ENCODE measurements around the gene ZBTB12.

Gene ZBTB12

GRCh38 chr6:31886541-31886991 is 15.3 kb downstream of the ZBTB12 start:
- Mint-ChIP-seq H3K27ac (ENCODE audit: low read depth) (no peak overlapping the region), H3K36me3 (ENCODE audit: insufficient read depth) (peaks cover 45% of the 10 kb centered on the region), H3K4me3 (no peak overlapping the region), H3K4me1 (no peaks in the 10 kb centered on the region), H3K9me3 (no peaks in the 10 kb centered on the region), H3K27me3 (no peaks in the 10 kb centered on the region)
- ATAC-seq (replicated peaks; ENCODE audit: extremely low read depth, poor library complexity, severe bottlenecking): no peak
- DNase-seq (ENCODE audit: low spot score in 2 of 2): no peak

- H3K27ac Mint-ChIP-seq (ENCODE audit: low read depth): no peak overlapping the region
- ATAC-seq (replicated peaks; ENCODE audit: extremely low read depth, poor library complexity, severe bottlenecking): no peak
- no peak for DNase-seq (ENCODE audit: low spot score in 2 of 2)
- H3K27me3 Mint-ChIP-seq: no peaks in the 10 kb centered on the region
- H3K4me3 Mint-ChIP-seq: no peak overlapping the region
- peaks cover 44% of the 10 kb centered on the region for H3K36me3 Mint-ChIP-seq (ENCODE audit: insufficient read depth)
- no peaks in the 10 kb centered on the region for H3K4me1 Mint-ChIP-seq
- no peaks in the 10 kb centered on the region for H3K9me3 Mint-ChIP-seq
These were observed 17.3 kb downstream of the ZBTB12 start for GRCh38 chr6:31884528-31885035.

GRCh38 chr6:31883676-31884075 is 18.2 kb downstream of the ZBTB12 start:
- H3K27ac Mint-ChIP-seq (ENCODE audit: low read depth): no peak overlapping the region
- H3K9me3 Mint-ChIP-seq: no peaks in the 10 kb centered on the region

GRCh38 chr6:31882344-31882743 is 19.5 kb downstream of the ZBTB12 start:
- peaks cover 40% of the 10 kb centered on the region for H3K36me3 Mint-ChIP-seq (ENCODE audit: insufficient read depth)
- ATAC-seq (replicated peaks; ENCODE audit: extremely low read depth, poor library complexity, severe bottlenecking) (no peak), DNase-seq (ENCODE audit: low spot score in 2 of 2) (no peak)
- no peak overlapping the region for H3K4me3 Mint-ChIP-seq
- no peaks in the 10 kb centered on the region for H3K9me3 Mint-ChIP-seq
- no peak overlapping the region for H3K27ac Mint-ChIP-seq (ENCODE audit: low read depth)
- no peaks in the 10 kb centered on the region for H3K4me1 Mint-ChIP-seq
- H3K27me3 Mint-ChIP-seq: no peaks in the 10 kb centered on the region

More at GRCh38 chr6:31883676-31884075, 18.2 kb downstream of the ZBTB12 start:
- no peak overlapping the region for H3K4me3 Mint-ChIP-seq
- ATAC-seq (replicated peaks; ENCODE audit: extremely low read depth, poor library complexity, severe bottlenecking) (no peak), DNase-seq (ENCODE audit: low spot score in 2 of 2) (no peak)
- H3K4me1 Mint-ChIP-seq: no peaks in the 10 kb centered on the region
- H3K27me3 Mint-ChIP-seq: no peaks in the 10 kb centered on the region
- H3K36me3 Mint-ChIP-seq (ENCODE audit: insufficient read depth): peaks cover 42% of the 10 kb centered on the region

- no peak for ATAC-seq (replicated peaks; ENCODE audit: extremely low read depth, poor library complexity, severe bottlenecking)
- no peaks in the 10 kb centered on the region for H3K27me3 Mint-ChIP-seq
- no peak overlapping the region for H3K4me3 Mint-ChIP-seq
- no peak for DNase-seq (ENCODE audit: low spot score in 2 of 2)
- H3K4me1 Mint-ChIP-seq: no peaks in the 10 kb centered on the region
- H3K27ac Mint-ChIP-seq (ENCODE audit: low read depth): no peak overlapping the region
- H3K36me3 Mint-ChIP-seq (ENCODE audit: insufficient read depth): peaks cover 39% of the 10 kb centered on the region
- no peaks in the 10 kb centered on the region for H3K9me3 Mint-ChIP-seq
These were observed 20.6 kb downstream of the ZBTB12 start for GRCh38 chr6:31881136-31881859.

- Mint-ChIP-seq H3K4me1 (no peaks in the 10 kb centered on the region), H3K9me3 (no peaks in the 10 kb centered on the region), H3K27ac (ENCODE audit: low read depth) (no peak overlapping the region), H3K36me3 (ENCODE audit: insufficient read depth) (peaks cover 32% of the 10 kb centered on the region), H3K27me3 (no peaks in the 10 kb centered on the region), H3K4me3 (no peak overlapping the region)
- ATAC-seq (replicated peaks; ENCODE audit: extremely low read depth, poor library complexity, severe bottlenecking) (no peak), DNase-seq (ENCODE audit: low spot score in 2 of 2) (no peak)
These were observed 21.3 kb downstream of the ZBTB12 start for GRCh38 chr6:31880616-31881015.

GRCh38 chr6:31879901-31880300 is 22.0 kb downstream of the ZBTB12 start:
- H3K4me3 Mint-ChIP-seq: no peak overlapping the region
- H3K9me3 Mint-ChIP-seq: no peaks in the 10 kb centered on the region
- peaks cover 28% of the 10 kb centered on the region for H3K36me3 Mint-ChIP-seq (ENCODE audit: insufficient read depth)
- no peaks in the 10 kb centered on the region for H3K4me1 Mint-ChIP-seq
- no peak for DNase-seq (ENCODE audit: low spot score in 2 of 2)
- H3K27me3 Mint-ChIP-seq: no peaks in the 10 kb centered on the region
- no peak for ATAC-seq (replicated peaks; ENCODE audit: extremely low read depth, poor library complexity, severe bottlenecking)
- H3K27ac Mint-ChIP-seq (ENCODE audit: low read depth): no peak overlapping the region

- H3K9me3 Mint-ChIP-seq: no peaks in the 10 kb centered on the region
- peaks cover 27% of the 10 kb centered on the region for H3K36me3 Mint-ChIP-seq (ENCODE audit: insufficient read depth)
- H3K4me1 Mint-ChIP-seq: no peaks in the 10 kb centered on the region
- H3K27ac Mint-ChIP-seq (ENCODE audit: low read depth): no peak overlapping the region
- H3K27me3 Mint-ChIP-seq: no peaks in the 10 kb centered on the region
- no peak for DNase-seq (ENCODE audit: low spot score in 2 of 2)
- ATAC-seq (replicated peaks; ENCODE audit: extremely low read depth, poor library complexity, severe bottlenecking): no peak
- H3K4me3 Mint-ChIP-seq: no peak overlapping the region
These were observed 22.7 kb downstream of the ZBTB12 start for GRCh38 chr6:31879143-31879542.

GRCh38 chr6:31878726-31879125 is 23.2 kb downstream of the ZBTB12 start, which contains the start of gene SLC44A4:
TSS of gene SLC44A4 (minus strand) at chr6:31878997. CDS start at chr6:31878980, 17 bp downstream.
- Mint-ChIP-seq H3K4me1 (no peaks in the 10 kb centered on the region), H3K4me3 (no peak within 1 kb of the TSS), H3K9me3 (no peaks in the 10 kb centered on the region), H3K27ac (ENCODE audit: low read depth) (peak within 1 kb of the TSS; percentile 29), H3K36me3 (ENCODE audit: insufficient read depth) (peaks cover 24% of the 10 kb centered on the region), H3K27me3 (no peaks in the 10 kb centered on the region)
- no peak for DNase-seq (ENCODE audit: low spot score in 2 of 2)
- ATAC-seq (replicated peaks; ENCODE audit: extremely low read depth, poor library complexity, severe bottlenecking): no peak

GRCh38 chr6:31878222-31878621 is 23.7 kb downstream of the ZBTB12 start:
- H3K27ac Mint-ChIP-seq (ENCODE audit: low read depth): peak overlapping the region; percentile 29
- no peak overlapping the region for H3K4me3 Mint-ChIP-seq
- H3K36me3 Mint-ChIP-seq (ENCODE audit: insufficient read depth): peaks cover 20% of the 10 kb centered on the region
- ATAC-seq (replicated peaks; ENCODE audit: extremely low read depth, poor library complexity, severe bottlenecking) (no peak), DNase-seq (ENCODE audit: low spot score in 2 of 2) (no peak)
- no peaks in the 10 kb centered on the region for H3K27me3 Mint-ChIP-seq
- H3K9me3 Mint-ChIP-seq: no peaks in the 10 kb centered on the region
- H3K4me1 Mint-ChIP-seq: no peaks in the 10 kb centered on the region

GRCh38 chr6:31877651-31878161 is 24.2 kb downstream of the ZBTB12 start:
- Mint-ChIP-seq H3K4me3 (no peak overlapping the region), H3K27me3 (no peaks in the 10 kb centered on the region), H3K27ac (ENCODE audit: low read depth) (peak overlapping the region; percentile 29), H3K36me3 (ENCODE audit: insufficient read depth) (peaks cover 20% of the 10 kb centered on the region), H3K9me3 (no peaks in the 10 kb centered on the region), H3K4me1 (no peaks in the 10 kb centered on the region)
- DNase-seq (ENCODE audit: low spot score in 2 of 2): no peak
- ATAC-seq (replicated peaks; ENCODE audit: extremely low read depth, poor library complexity, severe bottlenecking): no peak

- H3K9me3 Mint-ChIP-seq: no peaks in the 10 kb centered on the region
- ATAC-seq (replicated peaks; ENCODE audit: extremely low read depth, poor library complexity, severe bottlenecking) (no peak), DNase-seq (ENCODE audit: low spot score in 2 of 2) (no peak)
- peaks cover 18% of the 10 kb centered on the region for H3K36me3 Mint-ChIP-seq (ENCODE audit: insufficient read depth)
- no peak overlapping the region for H3K4me3 Mint-ChIP-seq
- no peak overlapping the region for H3K27ac Mint-ChIP-seq (ENCODE audit: low read depth)
- no peaks in the 10 kb centered on the region for H3K27me3 Mint-ChIP-seq
- H3K4me1 Mint-ChIP-seq: no peaks in the 10 kb centered on the region
These were observed 24.7 kb downstream of the ZBTB12 start for GRCh38 chr6:31877125-31877650.

GRCh38 chr6:31876357-31876756 is 25.5 kb downstream of the ZBTB12 start:
- no peak for DNase-seq (ENCODE audit: low spot score in 2 of 2)
- Mint-ChIP-seq H3K9me3 (no peaks in the 10 kb centered on the region), H3K4me3 (no peak overlapping the region), H3K27me3 (no peaks in the 10 kb centered on the region), H3K4me1 (no peaks in the 10 kb centered on the region), H3K27ac (ENCODE audit: low read depth) (no peak overlapping the region), H3K36me3 (ENCODE audit: insufficient read depth) (peaks cover 13% of the 10 kb centered on the region)
- ATAC-seq (replicated peaks; ENCODE audit: extremely low read depth, poor library complexity, severe bottlenecking): no peak
